ENCODE results near the gene ANO4. TPM values are rescaled to one million over a fixed set of nuclear protein-coding genes. Genes with fewer than 3 reads are reported as not detected.

Gene ANO4
- total and polyA plus RNA-seq, 2 of the 8 experiments (the other 6 are each of a cell fraction or from before 2014, with no cell fraction given), result 1.1 to 3.4 TPM

DNA sequence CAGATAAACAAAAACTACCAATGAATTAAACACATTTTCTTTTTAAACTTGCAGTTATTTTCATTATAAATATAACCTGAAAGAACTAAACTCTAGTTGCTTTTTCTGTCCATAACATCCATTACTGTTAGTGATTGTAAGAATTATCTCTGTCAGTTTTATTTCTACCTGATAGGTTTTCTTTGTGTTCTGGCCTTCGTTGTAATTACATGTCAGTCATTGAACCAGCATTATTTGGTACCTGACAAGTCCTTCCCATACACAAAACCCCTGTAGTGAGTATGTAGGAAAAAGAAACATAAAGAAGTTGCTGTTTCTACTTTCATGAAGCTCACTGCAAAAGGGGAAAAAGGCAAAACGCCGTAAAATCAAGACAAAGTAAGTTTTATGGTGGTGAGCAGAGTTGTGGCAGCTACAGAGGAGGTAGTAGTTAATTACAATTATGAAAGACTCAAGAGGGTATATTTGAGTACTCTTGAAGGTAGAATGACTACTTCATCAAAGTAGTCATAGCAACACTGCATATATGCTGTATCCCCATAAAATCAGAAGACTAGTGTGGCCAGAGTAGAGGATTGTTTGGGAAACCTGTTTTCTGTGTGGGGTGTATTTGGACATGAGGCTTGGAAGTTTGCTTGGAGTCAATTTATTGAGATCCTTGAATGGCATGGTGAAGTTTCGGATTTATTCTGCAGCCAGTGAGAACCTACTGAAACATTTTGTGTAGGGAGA lies 312.6 kb downstream of the ANO4 start:
- no peaks in the 10 kb centered on the region for H3K79me1 ChIP-seq (ENCODE audit: low read depth, low read length)
- no peak overlapping the region for H3K18ac ChIP-seq (ENCODE audit: extremely low read depth, low read length)
- H3K56ac ChIP-seq (replicated peaks; ENCODE audit: insufficient read length, low read depth, low read length), result no peak overlapping the region
- H3K14ac ChIP-seq (ENCODE audit: insufficient read length), result no peak overlapping the region
- no peak overlapping the region for H2BK12ac ChIP-seq (ENCODE audit: low read depth, low read length)
- no peak for DNase-seq (ENCODE audit: low read depth in 1 of 2, low spot score in 2 of 2)
- no peak overlapping the region for H4K8ac ChIP-seq (ENCODE audit: extremely low read depth, insufficient read depth, low read length)
- H3K4me3 ChIP-seq (ENCODE audit: extremely low read depth in 1 of 4, insufficient read depth in 2 of 4, low read depth in 3 of 4, low read length in 4 of 4), result no peak overlapping the region
- no peak overlapping the region for H2AK5ac ChIP-seq (ENCODE audit: low read depth, low read length)
- no peaks in the 10 kb centered on the region for H3K27me3 ChIP-seq (replicated peaks in 1 of 4; ENCODE audit: control insufficient read depth in 3 of 4, extremely low read depth in 1 of 4, insufficient read depth in 3 of 4, low read length in 3 of 4)
- H3K4me2 ChIP-seq (ENCODE audit: insufficient read depth in 1 of 2, low read depth in 2 of 2, low read length in 2 of 2), result no peak overlapping the region
- no peak overlapping the region for H2BK20ac ChIP-seq (ENCODE audit: low read length)
- no peak overlapping the region for H3K4ac ChIP-seq (replicated peaks; ENCODE audit: insufficient read length, low read depth, low read length)
- H3K36me3 ChIP-seq (ENCODE audit: control insufficient read depth in 2 of 4, insufficient read depth in 4 of 4, low read length in 3 of 4), result no peaks in the 10 kb centered on the region
- H4K91ac ChIP-seq (replicated peaks; ENCODE audit: insufficient read length, low read length), result no peak overlapping the region
- no peak overlapping the region for H3K9ac ChIP-seq (replicated peaks in 1 of 4; ENCODE audit: extremely low read depth in 1 of 4, low read depth in 3 of 4, low read length in 3 of 4)
- no peaks in the 10 kb centered on the region for H3K23me2 ChIP-seq (ENCODE audit: low read depth, low read length)
- WGBS, 2 experiments (ENCODE audit: extremely low coverage in 1 of 2, insufficient coverage in 1 of 2, insufficient read length in 1 of 2, insufficient replicate concordance in 2 of 2, low coverage in 1 of 2, low lambda C conversion rate in 2 of 2, missing lambda C conversion rate in 1 of 2), result 89% methylated on average over 4 of the region's 4 CpGs; no CpG with 5 or more reads in 1 of the 2 experiments
- no peaks in the 10 kb centered on the region for H3K9me3 ChIP-seq (ENCODE audit: insufficient read depth in 2 of 2, low read depth in 1 of 2, low read length in 1 of 2)
- H3K23ac ChIP-seq (ENCODE audit: insufficient read length), result no peak overlapping the region
- H4K5ac ChIP-seq (ENCODE audit: insufficient read length, low read depth, low read length), result no peak overlapping the region
- no peak overlapping the region for H2AFZ ChIP-seq (ENCODE audit: low read length)
- ChIA-PET CTCF (ENCODE audit: partially characterized antibody) (interaction anchor here (1.1 to 1.6 kb wide), 3 partner anchors 10 to 186 kb away, joined by 3 to 6 read pairs (median 5); no protein-coding TSS in a partner anchor), POLR2A (ENCODE audit: partially characterized antibody) (no interaction called here)
- no peaks in the 10 kb centered on the region for H3K79me2 ChIP-seq (ENCODE audit: control insufficient read depth in 1 of 2, insufficient read depth in 2 of 2, low read length in 2 of 2)
- no peak overlapping the region for H2BK120ac ChIP-seq (replicated peaks; ENCODE audit: low read depth, low read length)
- H4K20me1 ChIP-seq (replicated peaks in 1 of 2; ENCODE audit: control insufficient read depth in 1 of 2, insufficient read depth in 2 of 2, low read length in 2 of 2), result no peaks in the 10 kb centered on the region
- no peak overlapping the region for H3K27ac ChIP-seq (ENCODE audit: low read depth, low read length)
- no peaks in the 10 kb centered on the region for H3K4me1 ChIP-seq (replicated peaks in 1 of 4; ENCODE audit: control insufficient read depth in 3 of 4, insufficient read depth in 4 of 4, low read length in 3 of 4)
- FAIRE-seq, result no peak
- no peak for TF ChIP-seq MAFK (IDR thresholded peaks at IDR 0.05; ENCODE audit: low read depth, low read length)
- H2BK15ac ChIP-seq (ENCODE audit: low read length), result no peak overlapping the region
- no peak overlapping the region for H2BK5ac ChIP-seq (ENCODE audit: low read depth, low read length)
